IMR-90 (cell line): ENCODE results near the gene OAF. TPM values are rescaled to one million over a fixed set of nuclear protein-coding genes. Genes with fewer than 3 reads are reported as not detected.

Source experiments
- ATAC-seq: fragments of 200-7000 bp; cut with Tn5 transposase; 2 replicates; pipeline ENCODE4 v1.9.1; 2020; ENCODE audit warnings: low read depth, mild to moderate bottlenecking, moderate library complexity
- BruUV-seq: library from RNA; stranded (reverse); fragments of 400-500 nt; replicated peaks from 2 replicates; lab custom pipeline; 2021; lab: Mats Ljungman, UMichigan
- CTCF ChIA-PET: fragments of 300-600 bp; formaldehyde crosslinking; extraction: SDS; loops from one replicate; lab custom pipeline; 2021; ENCODE audit warnings: antibody characterized with exemption; lab: Yijun Ruan, JAX
- POLR2A ChIA-PET: fragments of 300-600 bp; sonication (Branson Sonifier 250); formaldehyde crosslinking; loops from one replicate; lab custom pipeline; 2022; ENCODE audit warnings: antibody characterized with exemption; ENCODE audit not compliant: unreplicated experiment; lab: Charles Lee
- DNase-seq: peaks from one replicate; pipeline ENCODE4 v3.0.0; 2013
- H2AFZ ChIP-seq: replicated peaks from 2 replicates; pipeline ENCODE3; 2013; ENCODE audit warnings: low read length, mild to moderate bottlenecking; ENCODE audit not compliant: poor library complexity
- H2AK5ac ChIP-seq: 2 replicates; pipeline ENCODE4 v1.6.1; 2013; ENCODE audit warnings: low read depth, low read length, inconsistent platforms
- H2AK9ac ChIP-seq: replicated peaks from 2 replicates; pipeline ENCODE3; 2013; ENCODE audit warnings: mild to moderate bottlenecking, low read depth, low read length, moderate library complexity; ENCODE audit not compliant: poor library complexity
- H2BK120ac ChIP-seq: 2 replicates; pipeline ENCODE4 v1.6.1; 2013; ENCODE audit warnings: low read depth, low read length, inconsistent platforms
- H2BK15ac ChIP-seq: 3 replicates; pipeline ENCODE4 v1.6.1; 2013; ENCODE audit warnings: low read depth, low read length, inconsistent platforms
- H2BK20ac ChIP-seq: 2 replicates; pipeline ENCODE4 v1.6.1; 2013; ENCODE audit warnings: low read depth, mild to moderate bottlenecking, inconsistent platforms, low read length, moderate library complexity
- H2BK5ac ChIP-seq: 2 replicates; pipeline ENCODE4 v1.6.1; 2013; ENCODE audit warnings: mild to moderate bottlenecking, low read depth, low read length, inconsistent platforms; ENCODE audit not compliant: poor library complexity, severe bottlenecking
- H3K14ac ChIP-seq: replicated peaks from 2 replicates; pipeline ENCODE4 v1.6.1; 2013; ENCODE audit warnings: low read depth, low read length, inconsistent platforms
- H3K18ac ChIP-seq: 2 replicates; pipeline ENCODE4 v1.6.1; 2013; ENCODE audit warnings: low read depth, low read length, control low read depth
- H3K23ac ChIP-seq: 2 replicates; pipeline ENCODE4 v1.6.1; 2013; ENCODE audit warnings: low read depth, low read length, inconsistent platforms
- H3K27ac ChIP-seq: 2 replicates; pipeline ENCODE4 v1.5.1; 2013; ENCODE audit warnings: mild to moderate bottlenecking, control low read depth, low read length; ENCODE audit not compliant: insufficient read depth
- H3K27me3 ChIP-seq: 2 replicates; pipeline ENCODE4 v1.6.1; 2013; ENCODE audit warnings: low read length; ENCODE audit not compliant: control insufficient read depth, insufficient read depth
- H3K36me3 ChIP-seq: 2 replicates; pipeline ENCODE4 v1.6.1; 2013; ENCODE audit warnings: low read length, mixed read lengths; ENCODE audit not compliant: control insufficient read depth, insufficient read depth
- H3K4ac ChIP-seq: 2 replicates; pipeline ENCODE4 v1.6.1; 2013; ENCODE audit warnings: low read depth, low read length, inconsistent platforms
- H3K4me1 ChIP-seq: 2 replicates; pipeline ENCODE4 v1.6.1; 2013; ENCODE audit warnings: low read length, mixed read lengths; ENCODE audit not compliant: control insufficient read depth, insufficient read depth
- H3K4me2 ChIP-seq: 2 replicates; pipeline ENCODE4 v1.6.1; 2013; ENCODE audit warnings: low read depth, mild to moderate bottlenecking, control low read depth, low read length, moderate library complexity
- H3K4me3 ChIP-seq: 2 replicates; pipeline ENCODE4 v1.5.1; 2013; ENCODE audit warnings: low read depth, mild to moderate bottlenecking, control low read depth, low read length, moderate library complexity; ENCODE audit not compliant: insufficient read depth
- H3K56ac ChIP-seq: 2 replicates; pipeline ENCODE4 v1.6.1; 2013; ENCODE audit warnings: low read length, inconsistent platforms; ENCODE audit not compliant: insufficient read depth; ENCODE audit errors: extremely low read depth
- H3K79me1 ChIP-seq, 2 experiments: 2 replicates each; pipeline ENCODE4 v1.6.1; 2013; ENCODE audit warnings: low read length in 2 of 2, inconsistent platforms in 1 of 2, low read depth in 1 of 2
- H3K9ac ChIP-seq: 2 replicates; pipeline ENCODE4 v1.6.1; 2013; ENCODE audit warnings: low read depth, low read length, control low read depth
- H3K9me1 ChIP-seq: 2 replicates; pipeline ENCODE4 v1.6.1; 2013; ENCODE audit warnings: low read length, inconsistent platforms; ENCODE audit not compliant: insufficient read depth
- H3K9me3 ChIP-seq: 2 replicates; pipeline ENCODE4 v1.6.1; 2013; ENCODE audit warnings: low read length; ENCODE audit not compliant: control insufficient read depth, insufficient read depth
- H4K20me1 ChIP-seq: 2 replicates; pipeline ENCODE4 v1.6.1; 2013; ENCODE audit warnings: low read length, inconsistent platforms; ENCODE audit not compliant: insufficient read depth
- H4K5ac ChIP-seq: 2 replicates; pipeline ENCODE4 v1.6.1; 2013; ENCODE audit warnings: mild to moderate bottlenecking, low read depth, low read length, control low read depth
- H4K8ac ChIP-seq, 2 experiments: 2 replicates each; pipeline ENCODE4 v1.6.1; 2013; ENCODE audit warnings: low read depth in 2 of 2, low read length in 2 of 2, control low read depth in 1 of 2, inconsistent platforms in 1 of 2
- H4K91ac ChIP-seq: 2 replicates; pipeline ENCODE4 v1.6.1; 2013; ENCODE audit warnings: low read depth, low read length, inconsistent platforms; ENCODE audit not compliant: insufficient read depth
- BHLHE40 ChIP-seq: fragments of 150-350 bp; IDR thresholded peaks from 2 replicates; pipeline ENCODE4 v1.6.1; 2016; ENCODE audit warnings: mild to moderate bottlenecking, low read depth, low read length
- CHD1 ChIP-seq: IDR thresholded peaks from 2 replicates; pipeline ENCODE4 v1.6.1; 2012; ENCODE audit warnings: low read depth, low read length, improper control_type of control experiment
- CTCF ChIP-seq: conservative IDR thresholded peaks from 2 replicates; pipeline ENCODE4 v1.5.1; 2012; ENCODE audit warnings: mild to moderate bottlenecking, low read depth, low read length, improper control_type of control experiment
- FOS ChIP-seq: fragments of 150-350 bp; IDR thresholded peaks from 2 replicates; pipeline ENCODE4 v1.6.1; 2016; ENCODE audit warnings: low read depth, low read length
- MAZ ChIP-seq: IDR thresholded peaks from 2 replicates; pipeline ENCODE4 v1.6.1; 2012; ENCODE audit warnings: low read depth, mild to moderate bottlenecking, low read length, improper control_type of control experiment, moderate library complexity, borderline replicate concordance
- MXI1 ChIP-seq: IDR thresholded peaks from 2 replicates; pipeline ENCODE4 v1.6.1; 2012; ENCODE audit warnings: low read depth, mild to moderate bottlenecking, low read length, moderate library complexity, borderline replicate concordance
- POLR2A ChIP-seq: IDR thresholded peaks from 2 replicates; pipeline ENCODE4 v1.6.1; 2012; ENCODE audit warnings: mild to moderate bottlenecking, low read depth, low read length
- RCOR1 ChIP-seq: IDR thresholded peaks from 2 replicates; pipeline ENCODE4 v1.6.1; 2012; ENCODE audit warnings: mild to moderate bottlenecking, low read length, improper control_type of control experiment; ENCODE audit not compliant: insufficient replicate concordance
- RFX5 ChIP-seq: IDR thresholded peaks from 2 replicates; pipeline ENCODE4 v1.8.0; 2012; ENCODE audit warnings: low read depth, mild to moderate bottlenecking, low read length, moderate library complexity
- whole genome bisulfite sequencing, 2 experiments: methylation state at CpG; one replicate each; pipeline versions ENCODE4 v1.1.5 to v1.1.7; 2013; ENCODE audit warnings: missing lambda C conversion rate in 2 of 2; ENCODE audit not compliant: insufficient read length in 1 of 2; ENCODE audit errors: extremely low coverage in 2 of 2; 5-methylcytosine and 5-hydroxymethylcytosine counted together
- dilution Hi-C: fragments of 300-500 bp; cut with HindIII; formaldehyde crosslinking; loops from one replicate; pipeline ENCODE4 v1.14.3; 2018; ENCODE audit warnings: low sequenced_read_pairs; ENCODE audit not compliant: unreplicated experiment
- in situ Hi-C: fragments of 300-500 bp; cut with MboI; formaldehyde crosslinking; loops from 3 replicates; pipeline ENCODE4 v1.14.3; 2019; ENCODE audit warnings: low sequenced_read_pairs, inconsistent platforms, mixed read lengths
- intact Hi-C: fragments of 100-400 bp; cut with micrococcal nuclease; formaldehyde crosslinking; loops from 2 replicates; pipeline ENCODE4 v1.10.0; 2022
- polyA plus RNA-seq, 3 experiments: library from polyadenylated mRNA; depleted of rRNA; stranded (reverse); fragments of >200 nt; gene quantifications; 2 replicates each; pipeline ENCODE4 v1.2.3, GENCODE V29; 2012; ENCODE audit warnings: low replicate concordance in 1 of 3
- total RNA-seq: library from RNA; depleted of rRNA; stranded (reverse); fragments of >200 nt; gene quantifications from 2 replicates; pipeline ENCODE4 v1.2.3, GENCODE V29; 2012
- TF ChIP-seq, protein P1 (sequence below): fragments of 150-350 bp; IDR thresholded peaks from 2 replicates; pipeline ENCODE4 v1.6.1; 2017; ENCODE audit warnings: mild to moderate bottlenecking, antibody characterized with exemption, low read length, low read depth

Gene OAF
- total and polyA plus RNA-seq, 2 of the 4 experiments (the other 2 are of a cell fraction) = 9.9 to 42.0 TPM

DNA sequence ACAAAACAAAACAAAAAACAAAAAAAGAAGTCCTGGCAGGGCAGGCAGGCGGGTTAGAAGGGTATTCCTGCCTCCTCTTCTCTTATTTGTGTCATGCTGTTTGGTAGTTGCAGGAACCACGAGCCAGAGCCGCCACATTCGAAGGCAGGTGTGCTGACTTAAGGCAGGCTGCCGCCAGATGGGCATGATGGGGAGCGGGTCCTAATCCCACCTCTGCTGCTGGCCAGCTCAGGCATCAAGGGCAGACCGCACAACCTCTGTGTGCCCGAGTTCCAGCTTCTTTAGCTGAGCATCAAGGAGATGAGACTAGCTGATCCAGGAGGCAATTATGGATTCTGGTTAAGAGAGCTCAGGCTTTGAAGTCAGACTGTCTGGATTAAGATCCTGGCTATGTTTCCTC is 12.1 kb downstream of the OAF start:
- peaks cover 15% of the 10 kb centered on the region for H4K20me1 ChIP-seq
- ATAC-seq = no peak

More for the DNA sequence above, 12.1 kb downstream of the OAF start:
- Histone ChIP-seq H3K14ac (no peak overlapping the region), H3K56ac (no peak overlapping the region), H3K9me1 (peaks cover 20% of the 10 kb centered on the region), H3K79me1 (peaks cover 3 to 26% of the 10 kb centered on the region in 2 experiments; a peak in 2 of 4 replicates), H4K8ac (no peak overlapping the region), H3K4me2 (no peak overlapping the region), H2BK5ac (no peak overlapping the region), H3K18ac (no peak overlapping the region), H2AK9ac (no peak overlapping the region), H3K4ac (no peak overlapping the region), H3K23ac (no peak overlapping the region), H3K27ac (no peak overlapping the region), H3K36me3 (peaks cover 4% of the 10 kb centered on the region; the same call in 1 of the 2 replicates), H2BK15ac (no peak overlapping the region), H4K5ac (no peak overlapping the region), H2AK5ac (no peak overlapping the region), H3K4me1 (peaks cover 11% of the 10 kb centered on the region), H3K9ac (no peak overlapping the region), H2AFZ (no peak overlapping the region), H2BK120ac (no peak overlapping the region), H3K4me3 (no peak overlapping the region), H3K27me3 (no peaks in the 10 kb centered on the region), H3K9me3 (no peaks in the 10 kb centered on the region), H2BK20ac (no peak overlapping the region), H4K91ac (no peak overlapping the region)
- in situ Hi-C loops = no loop called here
- DNase-seq = no peak
- intact Hi-C loops = no loop called here
- ChIA-PET CTCF (interaction anchor here (0.7 to 2.0 kb wide), 3 partner anchors 43 to 80 kb away, joined by 4 to 8 read pairs (median 8); no protein-coding TSS in a partner anchor), POLR2A (no interaction called here)
- dilution Hi-C loops = no loop called here
- BruUV-seq = no TSS peak
- TF ChIP-seq MXI1 (no peak), FOS (no peak), POLR2A (no peak), RFX5 (no peak), CTCF (no peak), MAZ (no peak), CHD1 (no peak), BHLHE40 (no peak), RCOR1 (no peak)
- TF ChIP-seq, protein P1, sequence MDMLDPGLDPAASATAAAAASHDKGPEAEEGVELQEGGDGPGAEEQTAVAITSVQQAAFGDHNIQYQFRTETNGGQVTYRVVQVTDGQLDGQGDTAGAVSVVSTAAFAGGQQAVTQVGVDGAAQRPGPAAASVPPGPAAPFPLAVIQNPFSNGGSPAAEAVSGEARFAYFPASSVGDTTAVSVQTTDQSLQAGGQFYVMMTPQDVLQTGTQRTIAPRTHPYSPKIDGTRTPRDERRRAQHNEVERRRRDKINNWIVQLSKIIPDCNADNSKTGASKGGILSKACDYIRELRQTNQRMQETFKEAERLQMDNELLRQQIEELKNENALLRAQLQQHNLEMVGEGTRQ = no peak
- 100% methylated on average over 1 of the region's 8 CpGs; no CpG with 5 or more reads in 1 of the 2 experiments for WGBS, 2 experiments
